Neural crest cell (in vitro differentiated cells): ENCODE data around the gene AGPAT1. TPM values are rescaled to one million over a fixed set of nuclear protein-coding genes. Genes with fewer than 3 reads are reported as not detected.

Experiments used
- DNase-seq: peaks from one replicate; pipeline ENCODE4 v3.0.0; 2021; ENCODE audit warnings: low read depth, mixed read lengths, low spot score
- H3K27ac Mint-ChIP-seq: one replicate; pipeline ENCODE4 v1.8.0; 2021; ENCODE audit warnings: mild to moderate bottlenecking, mixed read lengths; ENCODE audit not compliant: unreplicated experiment
- H3K27me3 Mint-ChIP-seq: 2 replicates; pipeline ENCODE4 v1.8.0; 2021; ENCODE audit warnings: low read depth, mild to moderate bottlenecking, mixed read lengths
- H3K36me3 Mint-ChIP-seq: 2 replicates; pipeline ENCODE4 v1.8.0; 2021; ENCODE audit warnings: low read depth, mild to moderate bottlenecking, mixed read lengths
- H3K4me1 Mint-ChIP-seq: 2 replicates; pipeline ENCODE4 v1.8.0; 2021; ENCODE audit warnings: mixed read lengths
- H3K4me3 Mint-ChIP-seq: one replicate; pipeline ENCODE4 v1.8.0; 2021; ENCODE audit warnings: mild to moderate bottlenecking, mixed read lengths
- H3K9me3 Mint-ChIP-seq: 2 replicates; pipeline ENCODE4 v1.8.0; 2021; ENCODE audit warnings: mixed read lengths
- CTCF ChIP-seq: fragments of 200-600 bp; sonication (generic); conservative IDR thresholded peaks from 2 replicates; pipeline ENCODE4 v1.5.0; 2021; ENCODE audit warnings: antibody characterized with exemption, mild to moderate bottlenecking
- long read RNA-seq: library from polyadenylated mRNA; unstranded; transcript quantifications from one replicate; pipeline ENCODE4 v2.0.0, GENCODE V29; 2020
- total RNA-seq: library from RNA; stranded (reverse); gene quantifications from 2 replicates; pipeline ENCODE4 v1.2.1, GENCODE V29; 2021

The AGPAT1 gene
- total RNA-seq = 88.9 and 92.9 TPM in 2 replicates
- long read RNA-seq, partial matches to known transcripts = 0 of 9 reads
- long read RNA-seq, other reads (novel, unspliced or antisense) = 8 of 9 reads

GRCh38 chr6:32175711-32176475, at the start of gene AGPAT1:
Gene AGPAT1, minus strand, starts transcription at chr6:32176084. Its CDS starts 4,588 bp downstream, at chr6:32171496.
- peaks cover 66% of the 10 kb centered on the region for H3K4me1 Mint-ChIP-seq

GRCh38 chr6:32224696-32225095, 48.8 kb upstream of the AGPAT1 start:
- Mint-ChIP-seq H3K4me1 (peaks cover 13% of the 10 kb centered on the region), H3K4me3 (no peak overlapping the region), H3K27ac (no peak overlapping the region), H3K27me3 (no peaks in the 10 kb centered on the region), H3K36me3 (no peaks in the 10 kb centered on the region), H3K9me3 (no peaks in the 10 kb centered on the region)
- no peak for TF ChIP-seq CTCF
- no peak for DNase-seq

More at GRCh38 chr6:32175711-32176475, at the start of gene AGPAT1:
- Mint-ChIP-seq H3K27ac (peak within 1 kb of the TSS; percentile 98), H3K4me3 (peak within 1 kb of the TSS; percentile 98), H3K9me3 (no peaks in the 10 kb centered on the region), H3K36me3 (peaks cover 4% of the 10 kb centered on the region), H3K27me3 (peaks cover 6% of the 10 kb centered on the region)
- DNase-seq = peak; percentile 96
- no peak for TF ChIP-seq CTCF

GRCh38 chr6:32223258-32224235, 47.7 kb upstream of the AGPAT1 start, which contains the start of gene NOTCH4:
Gene NOTCH4, minus strand, starts transcription at chr6:32224067. Its CDS starts 139 bp downstream, at chr6:32223928.
- Mint-ChIP-seq H3K4me1 (peaks cover 13% of the 10 kb centered on the region), H3K27ac (peak within 1 kb of the TSS; percentile 89), H3K27me3 (no peaks in the 10 kb centered on the region), H3K9me3 (no peaks in the 10 kb centered on the region), H3K36me3 (no peaks in the 10 kb centered on the region), H3K4me3 (no peak within 1 kb of the TSS)
- no peak for TF ChIP-seq CTCF
- no peak for DNase-seq

GRCh38 chr6:32222333-32223230, 46.7 kb upstream of the AGPAT1 start:
- no peaks in the 10 kb centered on the region for H3K36me3 Mint-ChIP-seq
- peaks cover 13% of the 10 kb centered on the region for H3K4me1 Mint-ChIP-seq
- no peak for DNase-seq
- H3K27ac Mint-ChIP-seq = no peak overlapping the region
- no peak for TF ChIP-seq CTCF
- no peaks in the 10 kb centered on the region for H3K27me3 Mint-ChIP-seq
- no peaks in the 10 kb centered on the region for H3K9me3 Mint-ChIP-seq
- H3K4me3 Mint-ChIP-seq = no peak overlapping the region
